B cell (primary cell): Measurements from ENCODE around the gene CCDC182.

Experiments used
- CTCF ChIP-seq: fragments of 200-600 bp; IDR thresholded peaks from one replicate; pipeline ENCODE4 v1.8.0; 2022; ENCODE audit warnings: antibody characterized with exemption, mild to moderate bottlenecking
- EZH2 ChIP-seq: IDR thresholded peaks from 2 replicates; pipeline ENCODE4 v1.6.1; 2012; ENCODE audit warnings: borderline replicate concordance, low read depth, mild to moderate bottlenecking, moderate library complexity, low read length; ENCODE audit not compliant: insufficient read depth, poor library complexity, severe bottlenecking

GRCh38 chr17:57726838-57727237, 18.3 kb downstream of the CCDC182 start:
- TF ChIP-seq CTCF, result no peak
- TF ChIP-seq EZH2, result no peak
